Esophagus squamous epithelium (tissue), 5 donors: Measurements from ENCODE around the gene A3GALT2. TPM values are rescaled to one million over a fixed set of nuclear protein-coding genes. Genes with fewer than 3 reads are reported as not detected.

ENCODE experiments used
- DNase-seq: peaks from one replicate; lab custom pipeline; 2025; lab: John Stamatoyannopoulos, UW
- H3K27ac ChIP-seq, 4 donors: fragments of 200-600 bp; sonication (generic); one replicate each; pipeline ENCODE4 v1.5.1; 2016 to 2019; ENCODE audit warnings: mild to moderate bottlenecking in 1 of 4
- H3K27me3 ChIP-seq, 4 donors: fragments of 200-600 bp; sonication (generic); 1 replicate in 3 of 4; 2 replicates in 1 of 4; pipeline versions ENCODE4 v1.5.1 to v1.6.0; 2017 to 2021; ENCODE audit warnings: antibody characterized with exemption in 1 of 4
- H3K36me3 ChIP-seq, 3 donors: fragments of 200-600 bp; sonication (generic); one replicate each; pipeline ENCODE4 v1.5.1; 2016 to 2019
- H3K4me1 ChIP-seq, 3 donors: fragments of 200-600 bp; sonication (generic); one replicate each; pipeline ENCODE4 v1.5.1; 2017 to 2019
- H3K4me3 ChIP-seq, 4 donors: fragments of 200-600 bp; sonication (generic); 1 replicate in 3 of 4; 2 replicates in 1 of 4; pipeline ENCODE4 v1.5.1; 2016 to 2019; ENCODE audit warnings: mild to moderate bottlenecking in 2 of 4, moderate library complexity in 1 of 4
- H3K9me3 ChIP-seq, 3 donors: fragments of 200-600 bp; sonication (generic); one replicate each; pipeline ENCODE4 v1.5.1; 2016 to 2019
- CTCF ChIP-seq, 6 experiments: fragments of 450-650 bp in 4 of 6; fragments of 200-600 bp in 2 of 6; sonication (generic) in 2 of 6; IDR thresholded peaks; one replicate each; pipeline ENCODE4 v1.5.1; 2016 to 2019; ENCODE audit warnings: antibody characterized with exemption in 6 of 6, mild to moderate bottlenecking in 4 of 6, moderate library complexity in 4 of 6
- POLR2A ChIP-seq, 4 donors: fragments of 450-650 bp; IDR thresholded peaks; one replicate each; pipeline ENCODE4 v1.6.1; 2017; ENCODE audit warnings: antibody characterized with exemption in 4 of 4, mild to moderate bottlenecking in 4 of 4, moderate library complexity in 3 of 4
- WGBS, 2 donors: methylation state at CpG; one replicate each; pipeline ENCODE4 v1.1.5; 2018; 5-methylcytosine and 5-hydroxymethylcytosine counted together
- intact Hi-C: fragments of 100-400 bp; cut with DNase I; formaldehyde crosslinking; loops from one replicate; pipeline ENCODE4 v1.15.0; 2022
- total RNA-seq, 4 donors: library from RNA; depleted of rRNA; stranded (reverse); fragments of >200 nt; gene quantifications; one replicate each; pipeline ENCODE4 v1.1.0, GENCODE V29; 2016
- donor health status: DM: yes; HTN: yes; CAD: no.

Gene A3GALT2
- total RNA-seq, 4 donors from 2014 or later: not detected

GRCh38 chr1:33276573-33277298, 44.2 kb downstream of the A3GALT2 start:
- DNase-seq: no peak
- intact Hi-C loops: no loop called here
- 82 to 85% methylated on average over 13 to 19 of the region's 30 CpGs for WGBS, 2 donors
- Histone ChIP-seq H3K4me1 (peaks cover 0 to 17% (median 0%) of the 10 kb centered on the region in 3 donors), H3K4me3 (no peak overlapping the region), H3K9me3 (no peaks in the 10 kb centered on the region), H3K27ac (no peak overlapping the region), H3K36me3 (peaks cover 7 to 89% (median 11%) of the 10 kb centered on the region in 3 donors), H3K27me3 (no peaks in the 10 kb centered on the region)
- TF ChIP-seq CTCF (IDR thresholded peaks at IDR 0.05): no peak
- TF ChIP-seq POLR2A (IDR thresholded peaks at IDR 0.05): no peak

GRCh38 chr1:33275706-33276572, 45.0 kb downstream of the A3GALT2 start:
- 86 to 91% methylated on average over 5 to 7 of the region's 45 CpGs for WGBS, 2 donors
- TF ChIP-seq CTCF (IDR thresholded peaks at IDR 0.05): no peak
- no peak for TF ChIP-seq POLR2A (IDR thresholded peaks at IDR 0.05)
- no peaks in the 10 kb centered on the region for H3K27me3 ChIP-seq
- no peak overlapping the region for H3K4me3 ChIP-seq
- H3K9me3 ChIP-seq: no peaks in the 10 kb centered on the region
- DNase-seq: no peak
- intact Hi-C loops: no loop called here
- H3K4me1 ChIP-seq: peaks cover 0 to 25% (median 0%) of the 10 kb centered on the region in 3 donors
- peaks cover 0 to 87% (median 6%) of the 10 kb centered on the region in 3 donors for H3K36me3 ChIP-seq
- peak overlapping the region in 1 of 4 donors; percentile 16 for H3K27ac ChIP-seq

- peaks cover 0 to 32% (median 0%) of the 10 kb centered on the region in 3 donors for H3K4me1 ChIP-seq
- H3K36me3 ChIP-seq: peaks cover 0 to 87% (median 2%) of the 10 kb centered on the region in 3 donors
- no peaks in the 10 kb centered on the region for H3K9me3 ChIP-seq
- no peak for TF ChIP-seq POLR2A (IDR thresholded peaks at IDR 0.05)
- 86 to 94% methylated on average over 5 to 6 of the region's 6 CpGs for WGBS, 2 donors
- H3K4me3 ChIP-seq: no peak overlapping the region
- no peak for DNase-seq
- no peak overlapping the region for H3K27ac ChIP-seq
- H3K27me3 ChIP-seq: no peaks in the 10 kb centered on the region
- intact Hi-C loops: no loop called here
Measured at GRCh38 chr1:33275195-33275594, 45.7 kb downstream of the A3GALT2 start.

DNA sequence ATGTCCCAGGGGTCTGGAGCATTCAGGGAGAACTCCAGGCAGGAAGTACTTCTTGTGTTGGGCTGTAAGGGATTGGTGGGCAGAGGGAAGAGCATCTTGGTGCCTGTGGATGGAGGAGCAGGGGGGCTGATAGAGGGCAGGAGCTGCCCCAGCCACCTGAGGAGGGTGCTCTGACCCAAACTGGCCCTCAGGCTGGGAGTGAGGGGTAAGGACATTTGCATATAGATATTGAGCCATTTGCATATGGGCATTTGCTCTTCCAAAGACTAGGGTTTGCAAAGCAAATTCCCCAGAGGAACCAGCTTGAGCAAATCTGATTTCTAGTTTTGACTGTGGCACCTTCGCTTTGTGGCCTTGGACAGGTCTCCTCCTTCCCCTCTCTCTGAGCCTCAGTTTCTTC, 46.5 kb downstream of the A3GALT2 start:
- DNase-seq: no peak
- Histone ChIP-seq H3K4me3 (no peak overlapping the region), H3K9me3 (no peaks in the 10 kb centered on the region), H3K27me3 (no peaks in the 10 kb centered on the region), H3K27ac (no peak overlapping the region), H3K4me1 (peaks cover 0 to 37% (median 0%) of the 10 kb centered on the region in 3 donors), H3K36me3 (peaks cover 0 to 84% (median 0%) of the 10 kb centered on the region in 3 donors)
- TF ChIP-seq POLR2A (IDR thresholded peaks at IDR 0.05) (no peak), CTCF (IDR thresholded peaks at IDR 0.05) (no peak)
- intact Hi-C loops: no loop called here
- WGBS, 2 donors: 85 to 100% methylated on average over 1 of the region's 1 CpG

DNA sequence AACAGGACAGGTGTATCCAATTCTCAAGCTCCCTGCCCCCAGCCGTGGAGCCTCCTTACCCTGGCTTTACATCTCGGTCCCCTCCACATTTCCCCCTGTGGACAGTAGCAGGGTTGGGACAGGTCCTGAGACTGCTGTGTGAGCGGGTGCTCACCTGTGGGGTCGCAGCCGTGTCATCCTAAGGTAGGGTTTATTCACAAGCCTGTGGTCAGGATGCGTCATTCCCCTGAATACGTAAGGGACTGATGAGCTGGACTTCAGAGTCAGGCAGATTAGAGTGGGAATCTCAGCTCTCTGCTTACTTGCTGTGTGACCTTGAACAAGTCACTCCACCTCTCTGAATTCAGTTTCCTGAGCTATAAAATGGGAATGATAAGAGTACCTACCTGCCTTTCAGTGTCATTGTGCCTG, 46.9 kb downstream of the A3GALT2 start:
- peaks cover 0 to 42% (median 2%) of the 10 kb centered on the region in 3 donors for H3K4me1 ChIP-seq
- no peak for DNase-seq
- H3K27ac ChIP-seq: no peak overlapping the region
- intact Hi-C loops: no loop called here
- no peaks in the 10 kb centered on the region for H3K9me3 ChIP-seq
- peaks cover 0 to 79% (median 0%) of the 10 kb centered on the region in 3 donors for H3K36me3 ChIP-seq
- no peaks in the 10 kb centered on the region for H3K27me3 ChIP-seq
- 56 to 81% methylated on average over 3 to 7 of the region's 7 CpGs for WGBS, 2 donors
- TF ChIP-seq CTCF (IDR thresholded peaks at IDR 0.05) (no peak), POLR2A (IDR thresholded peaks at IDR 0.05) (no peak)
- no peak overlapping the region for H3K4me3 ChIP-seq
